Measurements from ENCODE around the gene STARD4. TPM values are rescaled to one million over a fixed set of nuclear protein-coding genes. Genes with fewer than 3 reads are reported as not detected.

Gene STARD4
- total and polyA plus RNA-seq, 9 of the 15 experiments (the other 6 are each of a cell fraction or from before 2014, with no cell fraction given) = 28.4 to 88.0 (median 34.0) TPM

GRCh38 chr5:111530298-111530740 lies 18.0 kb upstream of the STARD4 start (continued):
- TF ChIP-seq ZNF583 (CRISPR knock-in tag; IDR thresholded peaks at IDR 0.05) = no peak
- TF ChIP-seq EZH2 (IDR thresholded peaks at IDR 0.05; ENCODE audit: borderline replicate concordance, low read depth, low read length) = no peak
- no peak for TF ChIP-seq COPS2 (conservative IDR thresholded peaks at IDR 0.05)
- peak; percentile 96 for TF ChIP-seq LEF1 (IDR thresholded peaks at IDR 0.05)
- no peak for TF ChIP-seq DIDO1 (tag; IDR thresholded peaks at IDR 0.05; ENCODE audit: low read depth)
- no peak for TF ChIP-seq RBM25 (IDR thresholded peaks at IDR 0.05; ENCODE audit: low read depth, low read length, severe bottlenecking)
- no peak for TF ChIP-seq PRPF4 (IDR thresholded peaks at IDR 0.05; ENCODE audit: insufficient read depth, low read depth, low read length, poor library complexity, severe bottlenecking)
- TF ChIP-seq GTF2E2 (tag; IDR thresholded peaks at IDR 0.05) = no peak
- no peak for TF ChIP-seq ZBED1 (IDR thresholded peaks at IDR 0.05)
- peak; percentile 84; the same call in 1 of the 2 replicates for TF ChIP-seq MTA1 (IDR thresholded peaks at IDR 0.05; ENCODE audit: borderline replicate concordance)
- no peak for TF ChIP-seq DEAF1 (CRISPR knock-in tag; IDR thresholded peaks at IDR 0.05)
- peak; percentile 95 for TF ChIP-seq TCF7 (IDR thresholded peaks at IDR 0.05; ENCODE audit: borderline replicate concordance)
- no peak for TF ChIP-seq CEBPG (CRISPR knock-in tag; IDR thresholded peaks at IDR 0.05)
- 0 out of 4 replicates have a peak, but pooled peaks of 1 of the 2 experiments have one; percentile 13 for TF ChIP-seq CEBPG (tag; conservative IDR thresholded peaks at IDR 0.05 in 1 of 2, IDR thresholded peaks at IDR 0.05 in 1 of 2)
- TF ChIP-seq HDAC6 (IDR thresholded peaks at IDR 0.05; ENCODE audit: low read depth, low read length) = no peak
- peak; percentile 76 for TF ChIP-seq GABPA (tag; conservative IDR thresholded peaks at IDR 0.05; ENCODE audit: low read depth)
- 0 out of 2 replicates have a peak, but pooled peaks have one; percentile 30 for TF ChIP-seq HDGF (IDR thresholded peaks at IDR 0.05)
- no peak for TF ChIP-seq ZNF395 (CRISPR knock-in tag; IDR thresholded peaks at IDR 0.05)
- peak; percentile 79; the same call in 1 of the 2 replicates for TF ChIP-seq JUN (IDR thresholded peaks at IDR 0.05; ENCODE audit: borderline replicate concordance, low read depth, low read length)
- no peak for TF ChIP-seq JUN (CRISPR knock-in tag; IDR thresholded peaks at IDR 0.05; ENCODE audit: borderline replicate concordance)

All from K562 (cell line).